A673 (cell line): ENCODE data around the gene ADAM12.

Experiments used
- EZH2 ChIP-seq: fragments of 200-600 bp; sonication (generic); IDR thresholded peaks from 2 replicates; pipeline ENCODE4 v1.6.1; 2017; ENCODE audit warnings: borderline replicate concordance, low read depth, mild to moderate bottlenecking, mixed read lengths, antibody characterized with exemption, low read length; ENCODE audit not compliant: poor library complexity, severe bottlenecking
- TF ChIP-seq, protein P1 (sequence below): fragments of 300-800, 200-600 bp; sonication (generic); conservative IDR thresholded peaks from 2 replicates; pipeline ENCODE4 v1.5.1; 2017; ENCODE audit warnings: low read depth, mild to moderate bottlenecking, antibody characterized with exemption, low read length, moderate library complexity, mixed read lengths

DNA sequence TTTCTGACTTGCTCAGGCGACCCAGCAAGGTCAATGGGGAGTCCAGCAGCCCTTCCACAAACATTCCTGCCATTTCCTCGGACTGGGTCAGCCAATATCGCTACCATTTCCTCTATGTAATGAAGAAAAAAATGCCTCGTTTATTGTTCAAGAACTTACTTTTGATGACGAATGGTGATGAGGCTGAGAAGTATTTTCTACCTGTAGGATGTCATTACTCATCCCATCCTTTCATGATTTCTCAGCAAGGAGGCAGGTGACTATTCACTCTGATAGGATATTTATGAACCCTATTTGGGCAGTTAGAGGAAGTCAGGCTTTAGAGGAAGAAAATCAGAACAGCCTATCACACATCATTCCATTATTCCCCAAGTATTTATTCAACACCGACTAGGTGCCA, 313.3 kb downstream of the ADAM12 start:
- TF ChIP-seq, protein P1, sequence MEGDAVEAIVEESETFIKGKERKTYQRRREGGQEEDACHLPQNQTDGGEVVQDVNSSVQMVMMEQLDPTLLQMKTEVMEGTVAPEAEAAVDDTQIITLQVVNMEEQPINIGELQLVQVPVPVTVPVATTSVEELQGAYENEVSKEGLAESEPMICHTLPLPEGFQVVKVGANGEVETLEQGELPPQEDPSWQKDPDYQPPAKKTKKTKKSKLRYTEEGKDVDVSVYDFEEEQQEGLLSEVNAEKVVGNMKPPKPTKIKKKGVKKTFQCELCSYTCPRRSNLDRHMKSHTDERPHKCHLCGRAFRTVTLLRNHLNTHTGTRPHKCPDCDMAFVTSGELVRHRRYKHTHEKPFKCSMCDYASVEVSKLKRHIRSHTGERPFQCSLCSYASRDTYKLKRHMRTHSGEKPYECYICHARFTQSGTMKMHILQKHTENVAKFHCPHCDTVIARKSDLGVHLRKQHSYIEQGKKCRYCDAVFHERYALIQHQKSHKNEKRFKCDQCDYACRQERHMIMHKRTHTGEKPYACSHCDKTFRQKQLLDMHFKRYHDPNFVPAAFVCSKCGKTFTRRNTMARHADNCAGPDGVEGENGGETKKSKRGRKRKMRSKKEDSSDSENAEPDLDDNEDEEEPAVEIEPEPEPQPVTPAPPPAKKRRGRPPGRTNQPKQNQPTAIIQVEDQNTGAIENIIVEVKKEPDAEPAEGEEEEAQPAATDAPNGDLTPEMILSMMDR: no peak
- TF ChIP-seq EZH2: no peak
